K562 (cell line): ENCODE data around the gene NKAIN4. TPM values are rescaled to one million over a fixed set of nuclear protein-coding genes. Genes with fewer than 3 reads are reported as not detected.
A peak's percentile ranks its signal among the peaks of the same experiment; 100 is the strongest.

Experiments used
- ATAC-seq: fragments of 200-7000 bp; cut with Tn5 transposase; 3 replicates; pipeline ENCODE4 v1.9.1; 2020; ENCODE audit warnings: moderate library complexity
- BruUV-seq: library from RNA; stranded (reverse); fragments of 400-500 nt; replicated peaks from 2 replicates; lab custom pipeline; 2021; lab: Mats Ljungman, UMichigan
- CTCF ChIA-PET: fragments of 300-600 bp; formaldehyde crosslinking; extraction: SDS; loops from one replicate; lab custom pipeline; 2021; ENCODE audit warnings: low intra/inter-chr PET ratio; lab: Yijun Ruan, JAX
- POLR2A ChIA-PET: fragments of 300-600, 350-650 bp; sonication (Branson Sonifier 250); formaldehyde crosslinking; extraction: SDS; loops from one replicate; lab custom pipeline; 2021; ENCODE audit warnings: antibody characterized with exemption, inconsistent platforms; lab: Yijun Ruan, JAX
- DNase-seq, 4 experiments: peaks; one replicate each; pipeline versions ENCODE4 v3.0.0 to v3.0.0-alpha.2; 2011 to 2018; ENCODE audit warnings: low spot score in 3 of 4, mixed read lengths in 3 of 4; ENCODE audit errors: extremely low read depth in 1 of 4
- FAIRE-seq: peaks from 2 replicates; lab custom pipeline; 2011; peaks lifted over from hg19 to GRCh38; lab: Jason Lieb, UNC
- H2AFZ ChIP-seq: 2 replicates; pipeline ENCODE4 v1.6.0; 2011; ENCODE audit warnings: low read depth, low read length, control low read depth, inconsistent platforms
- H3K27ac ChIP-seq: fragments of 200-600 bp; 3 replicates; pipeline ENCODE4 v1.8.0; 2011; ENCODE audit warnings: low read depth, mild to moderate bottlenecking, control low read depth, inconsistent platforms, low read length, moderate library complexity, mixed read lengths; ENCODE audit errors: extremely low read depth
- H3K27me3 ChIP-seq, 2 experiments: fragments of 300-600 bp in 1 of 2; 2 replicates in 1 of 2; 3 replicates in 1 of 2; pipeline versions ENCODE4 v1.6.0 to v1.8.0; 2011; ENCODE audit warnings: inconsistent platforms in 2 of 2, low read length in 2 of 2, mild to moderate bottlenecking in 1 of 2, mixed read lengths in 1 of 2, moderate library complexity in 1 of 2; ENCODE audit not compliant: control insufficient read depth in 2 of 2, insufficient read depth in 2 of 2
- H3K36me3 ChIP-seq: fragments of 300-600 bp; 3 replicates; pipeline ENCODE4 v1.8.0; 2011; ENCODE audit warnings: mild to moderate bottlenecking, low read length, inconsistent platforms; ENCODE audit not compliant: control insufficient read depth, insufficient read depth
- H3K4me1 ChIP-seq, 2 experiments: fragments of 200-600 bp in 1 of 2; replicated peaks in 1 of 2; 2 replicates in 1 of 2; 3 replicates in 1 of 2; pipeline versions ENCODE4 v1.5.1 to v1.8.0; 2011; ENCODE audit warnings: inconsistent platforms in 2 of 2, low read length in 2 of 2, mild to moderate bottlenecking in 1 of 2, mixed read lengths in 1 of 2, moderate library complexity in 1 of 2; ENCODE audit not compliant: control insufficient read depth in 2 of 2, insufficient read depth in 2 of 2
- H3K4me2 ChIP-seq: 2 replicates; pipeline ENCODE4 v1.6.1; 2011; ENCODE audit warnings: low read length, control low read depth, inconsistent platforms, mixed read lengths; ENCODE audit not compliant: insufficient read depth
- H3K4me3 ChIP-seq: fragments of 200-600 bp; sonication (generic), shearing (Covaris generic); 2 replicates; pipeline ENCODE4 v1.5.1; 2016; ENCODE audit warnings: control low read depth, inconsistent platforms
- H3K79me2 ChIP-seq: fragments of 200-600 bp; 3 replicates; pipeline ENCODE4 v1.8.0; 2011; ENCODE audit warnings: low read length, inconsistent platforms; ENCODE audit not compliant: control insufficient read depth, insufficient read depth
- H3K9ac ChIP-seq, 2 experiments: 2 replicates each; pipeline versions ENCODE4 v1.6.0 to v1.6.1; 2011; ENCODE audit warnings: low read depth in 2 of 2, low read length in 2 of 2, control low read depth in 1 of 2, inconsistent platforms in 1 of 2, mild to moderate bottlenecking in 1 of 2, mixed read lengths in 1 of 2; ENCODE audit not compliant: insufficient read depth in 1 of 2
- H3K9me1 ChIP-seq: one replicate; pipeline ENCODE4 v1.6.0; 2011; ENCODE audit warnings: inconsistent platforms, mild to moderate bottlenecking, low read length, moderate library complexity; ENCODE audit not compliant: control insufficient read depth, insufficient read depth
- H3K9me3 ChIP-seq: replicated peaks from 2 replicates; pipeline ENCODE4 v1.5.1; 2011; ENCODE audit warnings: low read depth, low read length, inconsistent platforms; ENCODE audit not compliant: control insufficient read depth, insufficient read depth
- H4K20me1 ChIP-seq: replicated peaks from 2 replicates; pipeline ENCODE4 v1.6.1; 2011; ENCODE audit warnings: low read length, inconsistent platforms, mixed read lengths; ENCODE audit not compliant: control insufficient read depth, insufficient read depth
- ARNT ChIP-seq, 2 experiments: fragments of 450-650 bp; IDR thresholded peaks; 2 replicates each; pipeline ENCODE4 v1.6.1; 2016; ENCODE audit warnings: mild to moderate bottlenecking in 1 of 2
- CAMTA2 ChIP-seq: fragments of 250-450 bp; sonication (Bioruptor Pico); conservative IDR thresholded peaks from 2 replicates; pipeline ENCODE4 v1.5.1; 2022
- ESRRB ChIP-seq: fragments of 250-450 bp; sonication (Bioruptor Pico); IDR thresholded peaks from 2 replicates; pipeline ENCODE4 v1.5.0; 2020; ENCODE audit warnings: mild to moderate bottlenecking, moderate library complexity, borderline replicate concordance
- FOXJ3 ChIP-seq: sonication (generic); formaldehyde crosslinking; IDR thresholded peaks from 2 replicates; pipeline ENCODE4 v1.4.0; 2020; ENCODE audit warnings: mild to moderate bottlenecking, missing genetic modification reagents
- GTF2A2 ChIP-seq: IDR thresholded peaks from 2 replicates; pipeline ENCODE4 v1.6.1; 2016; ENCODE audit warnings: mild to moderate bottlenecking, missing genetic modification characterization, missing compliant biosample characterization
- POLR2G ChIP-seq: fragments of 200-400 bp; formaldehyde crosslinking; IDR thresholded peaks from 2 replicates; pipeline ENCODE4 v1.6.1; 2017; ENCODE audit warnings: low read depth, mild to moderate bottlenecking, antibody characterized with exemption, low read length, moderate library complexity
- RBFOX2 ChIP-seq: fragments of 200-400 bp; formaldehyde crosslinking; IDR thresholded peaks from 2 replicates; pipeline ENCODE4 v1.6.1; 2017; ENCODE audit warnings: low read depth, mild to moderate bottlenecking, low read length, moderate library complexity
- TRIM28 ChIP-seq: fragments of 450-650 bp; IDR thresholded peaks from 2 replicates; pipeline ENCODE4 v1.6.1; 2017
- XRCC4 ChIP-seq: IDR thresholded peaks from one replicate; pipeline ENCODE4 v1.6.1; 2011; ENCODE audit not compliant: insufficient read depth, insufficient read length; ENCODE audit errors: extremely low read depth
- ZNF165 ChIP-seq: fragments of 250-450 bp; sonication (Bioruptor Pico); IDR thresholded peaks from 2 replicates; pipeline ENCODE4 v1.4.0; 2020; ENCODE audit warnings: borderline replicate concordance
- ZNF311 ChIP-seq: fragments of 250-450 bp; sonication (Bioruptor Pico); IDR thresholded peaks from 2 replicates; pipeline ENCODE4 v1.4.0; 2020; ENCODE audit warnings: mild to moderate bottlenecking, moderate library complexity
- ZNF436 ChIP-seq: fragments of 250-450, 450-650 bp; sonication (Bioruptor Pico); formaldehyde crosslinking; IDR thresholded peaks from 2 replicates; pipeline ENCODE4 v1.7.0; 2020; ENCODE audit warnings: mild to moderate bottlenecking
- ZNF445 ChIP-seq: fragments of 250-450 bp; sonication (Bioruptor Pico); IDR thresholded peaks from 2 replicates; pipeline ENCODE4 v1.4.0; 2020; ENCODE audit warnings: low read depth, mild to moderate bottlenecking, moderate library complexity
- ZNF830 ChIP-seq: fragments of 250-450 bp; sonication (Bioruptor Pico); IDR thresholded peaks from 2 replicates; pipeline ENCODE4 v1.5.0; 2021; ENCODE audit warnings: mild to moderate bottlenecking
- WGBS: fragments of 100-300 bp; shearing (Covaris generic); methylation state at CpG from one replicate; pipeline ENCODE4 v1.1.6; 2016; ENCODE audit warnings: low coverage, mixed read lengths; ENCODE audit not compliant: insufficient coverage; ENCODE audit errors: missing lambda C conversion rate; 5-methylcytosine and 5-hydroxymethylcytosine counted together
- in situ Hi-C: fragments of 300-500 bp; cut with MboI; formaldehyde crosslinking; loops from 4 replicates; pipeline ENCODE4 v1.15.0; 2018; ENCODE audit warnings: inconsistent platforms, mixed read lengths
- intact Hi-C: fragments of 100-400 bp; cut with micrococcal nuclease; formaldehyde crosslinking; loops from 2 replicates; pipeline ENCODE4 v1.14.2; 2022
- polyA plus RNA-seq, 8 experiments: library from polyadenylated mRNA; depleted of rRNA in 4 of 8; stranded (reverse) in 5 of 8; unstranded in 3 of 8; fragments of >200 nt; fragmentation: Nextera tagmentation in 2 of 8; fragmentation: Illumina TruSeq in 1 of 8; extraction: Ambion mirVana in 2 of 8; extraction: Trizol in 1 of 8; gene quantifications; 2 replicates each; pipeline versions ENCODE4 v1.2.1 to v1.2.3, GENCODE V29; 2011 to 2014; ENCODE audit warnings: inconsistent platforms in 1 of 8, missing spikeins in 1 of 8
- total RNA-seq, 7 experiments: library from RNA; depleted of rRNA in 6 of 7; stranded (reverse); fragments of >200 nt in 6 of 7; fragmentation: Illumina TruSeq in 2 of 7; extraction: Trizol in 2 of 7; gene quantifications; 2 replicates each; pipeline versions ENCODE4 v1.2.1 to v1.2.3, GENCODE V29; 2011 to 2021; ENCODE audit warnings: low replicate concordance in 1 of 7

Gene NKAIN4
- total and polyA plus RNA-seq, 9 of the 15 experiments (the other 6 are each of a cell fraction or from before 2014, with no cell fraction given), result not detected

- intact Hi-C loops, result no loop called here
- H3K4me1 ChIP-seq, result peaks cover 11 to 39% of the 10 kb centered on the region in 2 experiments; a peak in 4 of 5 replicates
- DNase-seq, result no peak
- POLR2A ChIA-PET, result interaction anchor here (0.7 to 1.4 kb wide), 3 partner anchors 10 to 13 kb away, joined by 3 to 5 read pairs (median 4); no protein-coding TSS in a partner anchor
- no peak for ATAC-seq
- H3K36me3 ChIP-seq, result peaks cover 74% of the 10 kb centered on the region; the same call in 2 of the 3 replicates
- CTCF ChIA-PET, result no interaction called here
- H3K79me2 ChIP-seq, result peaks cover 42% of the 10 kb centered on the region
- no peak overlapping the region; a peak in 1 of 4 replicates for H3K9ac ChIP-seq
- H3K4me2 ChIP-seq, result no peak overlapping the region
- no peak overlapping the region for H2AFZ ChIP-seq
- H3K9me3 ChIP-seq, result no peaks in the 10 kb centered on the region
- BruUV-seq, result no TSS peak
- no peak for FAIRE-seq
- 93% methylated on average over 26 of the region's 30 CpGs for WGBS
- in situ Hi-C loops, result no loop called here
- TF ChIP-seq ZNF311 (CRISPR knock-in tag), result no peak
- no peak for TF ChIP-seq ESRRB (CRISPR knock-in tag)
- TF ChIP-seq CAMTA2 (CRISPR knock-in tag), result no peak
- no peak for TF ChIP-seq ZNF436 (CRISPR knock-in tag)
- TF ChIP-seq FOXJ3 (CRISPR knock-in tag), result no peak
- no peak for TF ChIP-seq XRCC4
- TF ChIP-seq ZNF445, result no peak
- no peak for TF ChIP-seq ARNT (IDR thresholded peaks at IDR 0.05)
- TF ChIP-seq ZNF830 (CRISPR knock-in tag), result no peak
- TF ChIP-seq GTF2A2, result no peak
- TF ChIP-seq ZNF165 (CRISPR knock-in tag), result no peak
- peak; percentile 44; the same call in 1 of the 2 replicates for TF ChIP-seq POLR2G
- no peak for TF ChIP-seq TRIM28
- TF ChIP-seq RBFOX2, result peak; percentile 51; the same call in 1 of the 2 replicates
- no peak overlapping the region for H3K4me3 ChIP-seq
- peaks cover 6% of the 10 kb centered on the region for H3K9me1 ChIP-seq
- H3K27ac ChIP-seq, result no peak overlapping the region
- peaks cover 28% of the 10 kb centered on the region for H4K20me1 ChIP-seq
- H3K27me3 ChIP-seq, result no peaks in the 10 kb centered on the region
Observed at GRCh38 chr20:63277466-63278272, 23.4 kb upstream of the NKAIN4 start.
